Mammary epithelial cell (primary cell): ENCODE measurements around the gene HYAL1.

Source experiments
- EZH2 ChIP-seq: IDR thresholded peaks from 2 replicates; pipeline ENCODE4 v1.6.1; 2012; ENCODE audit warnings: low read length, inconsistent platforms, borderline replicate concordance
- TF ChIP-seq, protein P1 (sequence below), 2 donors: IDR thresholded peaks in 1 of 2; conservative IDR thresholded peaks in 1 of 2; 2 replicates each; pipeline ENCODE4 v1.5.1; 2011 to 2012; ENCODE audit warnings: inconsistent platforms in 2 of 2, low read length in 2 of 2, mild to moderate bottlenecking in 2 of 2, control low read depth in 1 of 2, low read depth in 1 of 2; ENCODE audit not compliant: insufficient read depth in 1 of 2; ENCODE audit errors: extremely low read depth in 1 of 2

- no peak for TF ChIP-seq EZH2
- TF ChIP-seq, protein P1, sequence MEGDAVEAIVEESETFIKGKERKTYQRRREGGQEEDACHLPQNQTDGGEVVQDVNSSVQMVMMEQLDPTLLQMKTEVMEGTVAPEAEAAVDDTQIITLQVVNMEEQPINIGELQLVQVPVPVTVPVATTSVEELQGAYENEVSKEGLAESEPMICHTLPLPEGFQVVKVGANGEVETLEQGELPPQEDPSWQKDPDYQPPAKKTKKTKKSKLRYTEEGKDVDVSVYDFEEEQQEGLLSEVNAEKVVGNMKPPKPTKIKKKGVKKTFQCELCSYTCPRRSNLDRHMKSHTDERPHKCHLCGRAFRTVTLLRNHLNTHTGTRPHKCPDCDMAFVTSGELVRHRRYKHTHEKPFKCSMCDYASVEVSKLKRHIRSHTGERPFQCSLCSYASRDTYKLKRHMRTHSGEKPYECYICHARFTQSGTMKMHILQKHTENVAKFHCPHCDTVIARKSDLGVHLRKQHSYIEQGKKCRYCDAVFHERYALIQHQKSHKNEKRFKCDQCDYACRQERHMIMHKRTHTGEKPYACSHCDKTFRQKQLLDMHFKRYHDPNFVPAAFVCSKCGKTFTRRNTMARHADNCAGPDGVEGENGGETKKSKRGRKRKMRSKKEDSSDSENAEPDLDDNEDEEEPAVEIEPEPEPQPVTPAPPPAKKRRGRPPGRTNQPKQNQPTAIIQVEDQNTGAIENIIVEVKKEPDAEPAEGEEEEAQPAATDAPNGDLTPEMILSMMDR (conservative IDR thresholded peaks at IDR 0.05 in 1 of 2, IDR thresholded peaks at IDR 0.05 in 1 of 2; ENCODE audit: extremely low read depth in 1 of 2, insufficient read depth in 1 of 2, low read depth in 1 of 2, low read length in 2 of 2), result no peak
These were observed 19.2 kb upstream of the HYAL1 start, which contains the start of gene HYAL2 for GRCh38 chr3:50322386-50323091.
